ENCODE results near the gene ASIC4. TPM values are rescaled to one million over a fixed set of nuclear protein-coding genes. Genes with fewer than 3 reads are reported as not detected.

The ASIC4 gene
- total and polyA plus RNA-seq, 2 of the 13 experiments (the other 11 are each of a cell fraction or from before 2014, with no cell fraction given): 0.03 TPM; not detected in 1

DNA sequence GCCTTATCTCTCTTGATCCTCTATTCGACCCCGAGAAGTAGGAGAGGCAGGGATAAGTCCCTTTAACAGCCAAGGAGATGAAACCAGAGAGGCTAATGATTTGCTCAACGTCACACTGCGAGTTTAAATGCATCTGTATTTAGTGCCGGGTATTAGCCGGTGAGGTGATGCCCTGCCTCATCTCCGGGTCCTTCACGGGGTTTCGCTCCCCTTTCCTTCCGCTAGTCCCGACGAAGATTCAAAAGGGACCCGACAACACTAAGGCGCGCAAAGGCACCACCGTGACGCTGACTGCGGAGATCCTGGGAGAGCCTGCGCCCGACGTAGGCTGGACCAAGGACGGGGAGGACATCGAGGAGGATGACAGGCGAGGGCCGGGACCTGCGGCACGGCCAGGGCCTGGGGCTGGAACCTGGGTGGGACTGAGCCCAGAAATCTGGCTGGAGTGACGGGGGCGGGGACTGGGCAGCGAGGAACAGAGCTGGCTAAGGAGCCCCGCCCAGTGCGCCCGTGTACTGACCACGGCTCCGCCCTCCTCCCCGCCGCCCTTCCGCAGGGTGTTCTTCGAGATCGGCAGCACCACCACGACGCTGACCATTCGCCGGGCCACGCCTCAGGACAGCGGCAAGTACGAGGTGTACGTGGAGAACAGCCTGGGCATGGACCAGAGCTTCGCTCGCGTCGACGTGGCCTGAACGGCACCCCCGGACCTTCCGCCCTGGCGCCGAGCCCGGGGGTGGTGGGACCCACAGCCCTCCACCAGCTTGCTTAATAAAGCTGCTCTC lies 16.6 kb upstream of the ASIC4 start (continued):
- TF ChIP-seq ZNF670 (CRISPR knock-in tag; IDR thresholded peaks at IDR 0.05; ENCODE audit: borderline replicate concordance) (no peak), EED (CRISPR knock-in tag; IDR thresholded peaks at IDR 0.05) (peak; percentile 90; the same call in 1 of the 2 replicates), KLF16 (CRISPR knock-in tag; IDR thresholded peaks at IDR 0.05) (no peak), HNRNPLL (IDR thresholded peaks at IDR 0.05; ENCODE audit: low read depth, low read length, poor library complexity, severe bottlenecking) (peak; percentile 97), ZNF639 (CRISPR knock-in tag; conservative IDR thresholded peaks at IDR 0.05) (no peak; the same call in 1 of the 2 replicates), ZNF350 (CRISPR knock-in tag; IDR thresholded peaks at IDR 0.05; ENCODE audit: borderline replicate concordance, low read depth) (no peak), SIX1 (CRISPR knock-in tag; IDR thresholded peaks at IDR 0.05; ENCODE audit: borderline replicate concordance) (0 out of 2 replicates have a peak, but pooled peaks have one; percentile 10), ISL2 (CRISPR knock-in tag; IDR thresholded peaks at IDR 0.05) (no peak), ZNF512 (CRISPR knock-in tag; IDR thresholded peaks at IDR 0.05) (peak; percentile 72; the same call in 1 of the 2 replicates), LCORL (IDR thresholded peaks at IDR 0.05) (no peak), LCORL (CRISPR knock-in tag; IDR thresholded peaks at IDR 0.05) (no peak), ZNF83 (CRISPR knock-in tag; IDR thresholded peaks at IDR 0.05; ENCODE audit: borderline replicate concordance) (peak; percentile 75; the same call in 1 of the 2 replicates), ZNF605 (CRISPR knock-in tag; IDR thresholded peaks at IDR 0.05) (peak; percentile 56; the same call in 1 of the 2 replicates), PCBP2 (optimal IDR thresholded peaks at IDR 0.05; ENCODE audit: low read depth, low read length, poor library complexity, severe bottlenecking) (no peak), ZFYVE20 (CRISPR knock-in tag; IDR thresholded peaks at IDR 0.05; ENCODE audit: borderline replicate concordance, low read depth) (no peak)
- TF ChIP-seq, protein P1, sequence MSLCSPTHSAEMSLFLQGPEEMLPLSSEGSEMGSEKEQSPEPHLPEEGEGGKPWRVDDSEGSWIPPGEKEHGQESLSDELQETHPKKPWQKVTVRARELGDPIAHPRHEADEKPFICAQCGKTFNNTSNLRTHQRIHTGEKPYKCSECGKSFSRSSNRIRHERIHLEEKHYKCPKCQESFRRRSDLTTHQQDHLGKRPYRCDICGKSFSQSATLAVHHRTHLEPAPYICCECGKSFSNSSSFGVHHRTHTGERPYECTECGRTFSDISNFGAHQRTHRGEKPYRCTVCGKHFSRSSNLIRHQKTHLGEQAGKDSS (CRISPR knock-in tag; IDR thresholded peaks at IDR 0.05; ENCODE audit: borderline replicate concordance, low read depth): peak; percentile 48; the same call in 1 of the 2 replicates
- TF ChIP-seq, protein P2, sequence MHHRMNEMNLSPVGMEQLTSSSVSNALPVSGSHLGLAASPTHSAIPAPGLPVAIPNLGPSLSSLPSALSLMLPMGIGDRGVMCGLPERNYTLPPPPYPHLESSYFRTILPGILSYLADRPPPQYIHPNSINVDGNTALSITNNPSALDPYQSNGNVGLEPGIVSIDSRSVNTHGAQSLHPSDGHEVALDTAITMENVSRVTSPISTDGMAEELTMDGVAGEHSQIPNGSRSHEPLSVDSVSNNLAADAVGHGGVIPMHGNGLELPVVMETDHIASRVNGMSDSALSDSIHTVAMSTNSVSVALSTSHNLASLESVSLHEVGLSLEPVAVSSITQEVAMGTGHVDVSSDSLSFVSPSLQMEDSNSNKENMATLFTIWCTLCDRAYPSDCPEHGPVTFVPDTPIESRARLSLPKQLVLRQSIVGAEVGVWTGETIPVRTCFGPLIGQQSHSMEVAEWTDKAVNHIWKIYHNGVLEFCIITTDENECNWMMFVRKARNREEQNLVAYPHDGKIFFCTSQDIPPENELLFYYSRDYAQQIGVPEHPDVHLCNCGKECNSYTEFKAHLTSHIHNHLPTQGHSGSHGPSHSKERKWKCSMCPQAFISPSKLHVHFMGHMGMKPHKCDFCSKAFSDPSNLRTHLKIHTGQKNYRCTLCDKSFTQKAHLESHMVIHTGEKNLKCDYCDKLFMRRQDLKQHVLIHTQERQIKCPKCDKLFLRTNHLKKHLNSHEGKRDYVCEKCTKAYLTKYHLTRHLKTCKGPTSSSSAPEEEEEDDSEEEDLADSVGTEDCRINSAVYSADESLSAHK (CRISPR knock-in tag; IDR thresholded peaks at IDR 0.05; ENCODE audit: borderline replicate concordance): no peak
- TF ChIP-seq, protein P3, sequence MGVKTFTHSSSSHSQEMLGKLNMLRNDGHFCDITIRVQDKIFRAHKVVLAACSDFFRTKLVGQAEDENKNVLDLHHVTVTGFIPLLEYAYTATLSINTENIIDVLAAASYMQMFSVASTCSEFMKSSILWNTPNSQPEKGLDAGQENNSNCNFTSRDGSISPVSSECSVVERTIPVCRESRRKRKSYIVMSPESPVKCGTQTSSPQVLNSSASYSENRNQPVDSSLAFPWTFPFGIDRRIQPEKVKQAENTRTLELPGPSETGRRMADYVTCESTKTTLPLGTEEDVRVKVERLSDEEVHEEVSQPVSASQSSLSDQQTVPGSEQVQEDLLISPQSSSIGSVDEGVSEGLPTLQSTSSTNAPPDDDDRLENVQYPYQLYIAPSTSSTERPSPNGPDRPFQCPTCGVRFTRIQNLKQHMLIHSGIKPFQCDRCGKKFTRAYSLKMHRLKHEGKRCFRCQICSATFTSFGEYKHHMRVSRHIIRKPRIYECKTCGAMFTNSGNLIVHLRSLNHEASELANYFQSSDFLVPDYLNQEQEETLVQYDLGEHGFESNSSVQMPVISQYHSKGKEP (CRISPR knock-in tag; IDR thresholded peaks at IDR 0.05): 0 out of 2 replicates have a peak, but pooled peaks have one; percentile 16

All from HepG2 (cell line).